Choroid plexus epithelial cell (primary cell): ENCODE results near the gene NLGN1.

Experiments
- DNase-seq: peaks from one replicate; pipeline ENCODE4 v3.0.0-alpha.2; 2010; ENCODE audit warnings: low read depth
- H3K4me3 ChIP-seq: 2 replicates; pipeline ENCODE4 v1.5.1; 2011; ENCODE audit warnings: low read depth, mild to moderate bottlenecking, control low read depth, low read length, moderate library complexity
- CTCF ChIP-seq: conservative IDR thresholded peaks from 2 replicates; pipeline ENCODE4 v1.5.1; 2011; ENCODE audit warnings: low read depth, mild to moderate bottlenecking, control low read depth, inconsistent platforms, low read length, moderate library complexity

Gene NLGN1

GRCh38 chr3:173943264-173943663 lies 545.7 kb downstream of the NLGN1 start:
- no peak for TF ChIP-seq CTCF
- DNase-seq, result no peak
- no peak overlapping the region for H3K4me3 ChIP-seq

- no peak overlapping the region for H3K4me3 ChIP-seq
Measured at GRCh38 chr3:173945170-173945569, 547.6 kb downstream of the NLGN1 start.

GRCh38 chr3:173945806-173946205 lies 548.3 kb downstream of the NLGN1 start:
- DNase-seq, result no peak
- H3K4me3 ChIP-seq, result no peak overlapping the region
- TF ChIP-seq CTCF, result no peak

More at GRCh38 chr3:173945170-173945569, 547.6 kb downstream of the NLGN1 start:
- DNase-seq, result no peak
- TF ChIP-seq CTCF, result no peak

- no peak for TF ChIP-seq CTCF
- DNase-seq, result no peak
- no peak overlapping the region for H3K4me3 ChIP-seq
Measured at GRCh38 chr3:173954647-173955046, 557.1 kb downstream of the NLGN1 start.

- no peak overlapping the region for H3K4me3 ChIP-seq
- DNase-seq, result no peak
- no peak for TF ChIP-seq CTCF
Measured at GRCh38 chr3:173957646-173958045, 560.1 kb downstream of the NLGN1 start.

- H3K4me3 ChIP-seq, result no peak overlapping the region
- no peak for TF ChIP-seq CTCF
- no peak for DNase-seq
Measured at GRCh38 chr3:173958805-173959204, 561.3 kb downstream of the NLGN1 start.

GRCh38 chr3:173970281-173970680 lies 572.7 kb downstream of the NLGN1 start:
- no peak for TF ChIP-seq CTCF
- H3K4me3 ChIP-seq, result no peak overlapping the region
- DNase-seq, result no peak
